ENCODE measurements around the gene RPSA.
"Not testable (repeated sequence)": the region's sequence is repeated elsewhere in the genome, so short reads cannot be mapped to it uniquely, and the experiment has no call there.

RPSA gene

DNA sequence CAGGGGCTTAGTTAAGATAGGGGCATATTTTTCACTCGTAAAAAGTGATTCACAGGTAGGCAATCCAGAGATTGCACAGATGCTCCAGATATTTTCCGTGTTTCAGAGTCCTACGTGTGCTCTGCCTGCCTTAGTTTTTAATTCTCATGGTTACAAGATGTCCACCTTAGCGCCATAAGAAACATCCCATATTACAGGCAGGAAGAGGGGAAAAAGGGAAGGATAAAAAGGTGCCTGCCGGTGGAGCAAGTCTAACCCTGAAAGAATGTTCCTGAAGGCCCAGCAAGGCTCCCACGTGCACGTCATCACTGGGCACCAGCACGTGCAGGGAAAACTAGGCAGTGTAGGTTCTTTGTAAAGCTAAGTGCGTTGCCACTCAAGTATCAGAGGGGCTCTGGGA lies 50.8 kb downstream of the RPSA start:
- H3K27ac Mint-ChIP-seq = no peak overlapping the region
- ATAC-seq (replicated peaks) (no peak), DNase-seq (no peak)
- H3K9me3 Mint-ChIP-seq = no peaks in the 10 kb centered on the region
- H3K4me1 Mint-ChIP-seq (ENCODE audit: low read depth in 2 of 2) = no peaks in the 10 kb centered on the region
- no peak overlapping the region for H3K4me3 Mint-ChIP-seq
- peaks cover 38 to 63% of the 10 kb centered on the region in 2 donors for H3K27me3 Mint-ChIP-seq
- H3K36me3 Mint-ChIP-seq (ENCODE audit: insufficient read depth) = no peaks in the 10 kb centered on the region

DNA sequence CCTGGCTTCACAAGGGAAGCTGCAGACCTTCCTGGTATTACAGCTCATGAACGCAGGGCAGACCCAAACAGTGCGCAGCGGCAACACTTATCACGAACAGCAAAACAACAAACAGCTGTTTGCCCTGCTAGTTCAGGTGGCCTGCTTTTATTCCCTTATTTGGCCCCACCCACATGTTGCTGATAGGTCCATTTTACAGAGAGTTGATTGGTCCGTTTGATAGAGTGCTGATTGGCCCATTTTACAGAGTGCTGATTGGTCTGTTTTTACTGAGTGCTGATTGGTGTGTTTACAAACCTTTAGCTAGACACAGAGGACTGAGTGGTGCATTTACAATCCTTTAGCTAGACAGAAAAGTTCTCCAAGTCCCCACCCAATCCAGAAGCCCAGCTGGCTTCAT lies 52.1 kb downstream of the RPSA start:
- not testable (repeated sequence) for ATAC-seq (replicated peaks); H3K36me3 Mint-ChIP-seq (ENCODE audit: insufficient read depth); H3K9me3 Mint-ChIP-seq; H3K4me3 Mint-ChIP-seq; H3K4me1 Mint-ChIP-seq (ENCODE audit: low read depth in 2 of 2); DNase-seq; H3K27ac Mint-ChIP-seq
- H3K27me3 Mint-ChIP-seq = peaks cover 30 to 51% of the 10 kb centered on the region in 2 donors

DNA sequence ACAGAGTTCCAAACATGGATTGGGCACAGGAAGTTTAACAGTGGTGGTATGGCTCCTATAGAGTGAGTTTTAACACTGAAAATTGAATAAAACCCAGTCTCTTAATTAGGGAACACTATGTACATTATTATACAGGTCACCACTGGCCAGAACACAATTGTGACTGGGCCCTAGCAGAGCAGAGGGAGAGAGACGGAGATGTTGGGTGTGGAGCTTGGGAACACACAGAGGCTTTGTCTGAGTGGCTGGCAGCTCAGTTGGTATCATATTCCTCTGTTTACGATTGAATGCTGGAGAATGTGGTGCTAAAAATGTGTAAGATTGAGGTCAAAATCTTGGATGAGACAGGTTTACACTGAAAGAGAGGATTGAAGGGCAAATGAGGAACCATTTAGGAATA lies 54.2 kb downstream of the RPSA start:
- Mint-ChIP-seq H3K36me3 (ENCODE audit: insufficient read depth) (no peaks in the 10 kb centered on the region), H3K9me3 (no peaks in the 10 kb centered on the region), H3K4me3 (no peak overlapping the region), H3K27me3 (peaks cover 22 to 39% of the 10 kb centered on the region in 2 donors), H3K27ac (no peak overlapping the region), H3K4me1 (ENCODE audit: low read depth in 2 of 2) (no peaks in the 10 kb centered on the region)
- DNase-seq = no peak
- ATAC-seq (replicated peaks) = no peak
